ENCODE results near the gene MMAB. TPM values are rescaled to one million over a fixed set of nuclear protein-coding genes. Genes with fewer than 3 reads are reported as not detected.

The MMAB gene
- total and polyA plus RNA-seq, 2 donors (not counting 3 experiments of a cell fraction or from before 2014, with no cell fraction given) = 39.1 to 46.0 TPM

- intact Hi-C loops (cut with micrococcal nuclease) = no loop called here
- Histone ChIP-seq H3K9me3 (replicated peaks; ENCODE audit: control insufficient read depth, insufficient read depth, low read length) (no peaks in the 10 kb centered on the region), H3K9ac (replicated peaks; ENCODE audit: extremely low read depth, insufficient read depth, low read length) (no peak overlapping the region), H4K20me1 (replicated peaks; ENCODE audit: control insufficient read depth, extremely low read depth, insufficient read depth, low read length) (no peaks in the 10 kb centered on the region), H3K79me2 (ENCODE audit: control insufficient read depth, insufficient read depth, low read length) (no peaks in the 10 kb centered on the region), H2AFZ (ENCODE audit: low read depth, low read length) (no peak overlapping the region), H3K4me3 (replicated peaks in 1 of 3; ENCODE audit: insufficient read depth in 1 of 3, low read depth in 1 of 3, low read length in 3 of 3) (no peak overlapping the region), H3K36me3 (ENCODE audit: control insufficient read depth in 2 of 2, extremely low read depth in 1 of 2, insufficient read depth in 2 of 2, low read length in 2 of 2) (no peaks in the 10 kb centered on the region), H3K4me2 (ENCODE audit: insufficient read depth, low read length) (no peak overlapping the region), H3K27ac (ENCODE audit: insufficient read depth, low read depth, low read length) (no peak overlapping the region), H3K27me3 (ENCODE audit: control insufficient read depth in 2 of 2, insufficient read depth in 2 of 2, low read length in 2 of 2) (peaks cover 7 to 11% of the 10 kb centered on the region in 2 experiments), H3K9me1 (replicated peaks; ENCODE audit: control insufficient read depth, extremely low read depth, insufficient read depth, low read length) (no peaks in the 10 kb centered on the region), H3K4me1 (ENCODE audit: control insufficient read depth, extremely low read depth, insufficient read depth, low read length) (no peaks in the 10 kb centered on the region)
- ChIA-PET POLR2A (no interaction called here), CTCF (interaction anchor here (1.2 to 1.7 kb wide), 2 partner anchors 13 to 91 kb away, joined by 4 to 10 read pairs; no protein-coding TSS in a partner anchor)
- dilution Hi-C loops (cut with MboI; ENCODE audit: extremely low pct_ligation_motif_present, low sequenced_read_pairs) = no loop called here
- BruUV-seq (replicated peaks) = no TSS peak
- FAIRE-seq (no peak), DNase-seq (ENCODE audit: low read depth, low spot score) (no peak)
- no peak for TF ChIP-seq MAX (IDR thresholded peaks at IDR 0.05; ENCODE audit: insufficient read depth, insufficient read length)
- no peak for TF ChIP-seq JUN (IDR thresholded peaks at IDR 0.05; ENCODE audit: borderline replicate concordance, insufficient read depth, insufficient read length, low read depth)
- TF ChIP-seq POLR2AphosphoS5 (IDR thresholded peaks at IDR 0.05; ENCODE audit: insufficient read depth, low read depth, low read length) = no peak
- TF ChIP-seq GATA2 (IDR thresholded peaks at IDR 0.05; ENCODE audit: insufficient read depth, insufficient read length, low read depth, low read length) = no peak
- TF ChIP-seq POLR2A (IDR thresholded peaks at IDR 0.05; ENCODE audit: low read depth, low read length) = no peak
- TF ChIP-seq FOS (IDR thresholded peaks at IDR 0.05; ENCODE audit: borderline replicate concordance, insufficient read depth, low read length) = no peak
- TF ChIP-seq EZH2 (IDR thresholded peaks at IDR 0.05; ENCODE audit: borderline replicate concordance, low read depth, low read length, severe bottlenecking) = no peak
- TF ChIP-seq MYC (IDR thresholded peaks at IDR 0.05; ENCODE audit: low read depth, low read length) = no peak
- TF ChIP-seq CTCF (IDR thresholded peaks at IDR 0.05; ENCODE audit: extremely low read depth in 1 of 2, insufficient read depth in 1 of 2, low read depth in 1 of 2, low read length in 2 of 2) = no peak
Observed at GRCh38 chr12:109610523-109610922, 37.2 kb upstream of the MMAB start.

Data from endothelial cell of umbilical vein (primary cell).